ENCODE measurements around the gene DYRK4. TPM values are rescaled to one million over a fixed set of nuclear protein-coding genes. Genes with fewer than 3 reads are reported as not detected.

Gene DYRK4
- total and polyA plus RNA-seq, 2 of the 8 experiments (the other 6 are each of a cell fraction or from before 2014, with no cell fraction given), result 10.5 to 11.4 TPM

- Histone ChIP-seq H4K5ac (ENCODE audit: insufficient read length, low read depth, low read length) (no peak overlapping the region), H3K18ac (ENCODE audit: extremely low read depth, low read length) (no peak overlapping the region), H3K9ac (replicated peaks in 1 of 4; ENCODE audit: extremely low read depth in 1 of 4, low read depth in 3 of 4, low read length in 3 of 4) (no peak overlapping the region), H3K4me2 (ENCODE audit: insufficient read depth in 1 of 2, low read depth in 2 of 2, low read length in 2 of 2) (no peak overlapping the region), H3K36me3 (ENCODE audit: control insufficient read depth in 2 of 4, insufficient read depth in 4 of 4, low read length in 3 of 4) (peaks cover 10 to 35% (median 23%) of the 10 kb centered on the region in 4 experiments), H3K56ac (replicated peaks; ENCODE audit: insufficient read length, low read depth, low read length) (no peak overlapping the region), H3K23ac (ENCODE audit: insufficient read length) (no peak overlapping the region), H3K27me3 (replicated peaks in 1 of 4; ENCODE audit: control insufficient read depth in 3 of 4, extremely low read depth in 1 of 4, insufficient read depth in 3 of 4, low read length in 3 of 4) (no peaks in the 10 kb centered on the region), H3K79me2 (ENCODE audit: control insufficient read depth in 1 of 2, insufficient read depth in 2 of 2, low read length in 2 of 2) (peaks cover 0 to 43% of the 10 kb centered on the region in 2 experiments; a peak in 3 of 4 replicates), H2BK120ac (replicated peaks; ENCODE audit: low read depth, low read length) (no peak overlapping the region), H4K8ac (ENCODE audit: extremely low read depth, insufficient read depth, low read length) (no peak overlapping the region), H2BK12ac (ENCODE audit: low read depth, low read length) (no peak overlapping the region), H3K14ac (ENCODE audit: insufficient read length) (no peak overlapping the region), H2BK5ac (ENCODE audit: low read depth, low read length) (no peak overlapping the region), H4K91ac (replicated peaks; ENCODE audit: insufficient read length, low read length) (no peak overlapping the region), H3K4me1 (replicated peaks in 1 of 4; ENCODE audit: control insufficient read depth in 3 of 4, insufficient read depth in 4 of 4, low read length in 3 of 4) (peaks cover 0 to 3% (median 1%) of the 10 kb centered on the region in 4 experiments; a peak in 1 of 7 replicates), H2BK20ac (ENCODE audit: low read length) (no peak overlapping the region), H4K20me1 (replicated peaks in 1 of 2; ENCODE audit: control insufficient read depth in 1 of 2, insufficient read depth in 2 of 2, low read length in 2 of 2) (peaks cover 1 to 5% of the 10 kb centered on the region in 2 experiments), H3K23me2 (ENCODE audit: low read depth, low read length) (0 out of 2 replicates have a peak, but pooled peaks cover 1% of the 10 kb centered on the region), H2AFZ (ENCODE audit: low read length) (no peak overlapping the region), H3K79me1 (ENCODE audit: low read depth, low read length) (no peaks in the 10 kb centered on the region; the same call in 1 of the 2 replicates), H2AK5ac (ENCODE audit: low read depth, low read length) (no peak overlapping the region), H3K27ac (ENCODE audit: low read depth, low read length) (no peak overlapping the region), H2BK15ac (ENCODE audit: low read length) (no peak overlapping the region), H3K4ac (replicated peaks; ENCODE audit: insufficient read length, low read depth, low read length) (no peak overlapping the region), H3K9me3 (ENCODE audit: insufficient read depth in 2 of 2, low read depth in 1 of 2, low read length in 1 of 2) (no peaks in the 10 kb centered on the region), H3K4me3 (ENCODE audit: extremely low read depth in 1 of 4, insufficient read depth in 2 of 4, low read depth in 3 of 4, low read length in 4 of 4) (no peak overlapping the region)
- FAIRE-seq, result no peak
- POLR2A ChIA-PET (ENCODE audit: partially characterized antibody), result interaction anchor here (0.7 to 1.0 kb wide), 2 partner anchors 22 to 42 kb away, joined by 4 read pairs; no protein-coding TSS in a partner anchor
- no peak for DNase-seq (ENCODE audit: low read depth in 1 of 2, low spot score in 2 of 2)
- CTCF ChIA-PET (ENCODE audit: partially characterized antibody), result interaction anchor here (0.6 to 1.3 kb wide), 3 partner anchors 50 to 246 kb away, joined by 3 to 6 read pairs (median 4); no protein-coding TSS in a partner anchor
- peak in 1 of 2 experiments; percentile 32; a peak in 2 of 4 replicates for TF ChIP-seq RAD21 (IDR thresholded peaks at IDR 0.05 in 1 of 2, conservative IDR thresholded peaks at IDR 0.05 in 1 of 2; ENCODE audit: low read depth in 2 of 2, low read length in 2 of 2)
- TF ChIP-seq POLR2A (IDR thresholded peaks at IDR 0.05; ENCODE audit: control extremely low read depth in 1 of 2, low read depth in 2 of 2, low read length in 2 of 2), result no peak
- peak in 1 of 3 experiments; percentile 16; a peak in 1 of 4 replicates for TF ChIP-seq CTCF (IDR thresholded peaks at IDR 0.05; ENCODE audit: control extremely low read depth in 1 of 3, insufficient read depth in 1 of 3, low read depth in 1 of 3, low read length in 3 of 3)
Measured at GRCh38 chr12:4653257-4653656, 91.2 kb downstream of the DYRK4 start.

All from H1 (cell line).